ENCODE measurements around the gene NLGN1. TPM values are rescaled to one million over a fixed set of nuclear protein-coding genes. Genes with fewer than 3 reads are reported as not detected.

Gene NLGN1
- total and polyA plus RNA-seq, 12 donors, result 0.13 to 3.7 (median 0.84) TPM

DNA sequence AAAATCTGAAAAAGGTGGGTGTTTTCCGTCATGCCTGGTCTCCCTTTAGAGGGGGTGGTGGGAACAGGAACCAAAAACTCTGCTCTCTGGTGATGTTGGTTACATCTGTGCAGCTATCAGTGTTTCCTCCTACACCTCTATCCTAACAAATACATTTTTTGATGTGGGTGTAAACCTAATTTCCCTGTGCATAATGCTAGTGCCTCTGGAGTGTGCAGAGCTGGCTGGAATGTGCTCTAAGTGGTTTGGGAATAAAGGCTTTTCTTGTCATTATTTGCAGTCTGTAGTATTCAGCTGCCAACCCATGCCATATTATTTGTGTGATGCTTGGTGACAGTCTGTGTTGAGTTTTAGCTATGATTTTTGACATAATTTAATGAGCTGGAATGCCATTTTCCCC, 547.6 kb downstream of the NLGN1 start:
- Histone ChIP-seq H3K27ac (no peak overlapping the region), H3K4me1 (replicated peaks in 1 of 2) (no peaks in the 10 kb centered on the region), H3K9me3 (replicated peaks in 1 of 3) (no peaks in the 10 kb centered on the region), H3K36me3 (replicated peaks in 1 of 2) (no peaks in the 10 kb centered on the region), H3K27me3 (no peaks in the 10 kb centered on the region), H3K4me3 (no peak overlapping the region)
- intact Hi-C loops (cut with DNase I), result no loop called here
- DNase-seq, result no peak
- 71 to 81% (median 75%) methylated on average over 1 of the region's 1 CpG for WGBS, 4 donors
- TF ChIP-seq, protein P1, sequence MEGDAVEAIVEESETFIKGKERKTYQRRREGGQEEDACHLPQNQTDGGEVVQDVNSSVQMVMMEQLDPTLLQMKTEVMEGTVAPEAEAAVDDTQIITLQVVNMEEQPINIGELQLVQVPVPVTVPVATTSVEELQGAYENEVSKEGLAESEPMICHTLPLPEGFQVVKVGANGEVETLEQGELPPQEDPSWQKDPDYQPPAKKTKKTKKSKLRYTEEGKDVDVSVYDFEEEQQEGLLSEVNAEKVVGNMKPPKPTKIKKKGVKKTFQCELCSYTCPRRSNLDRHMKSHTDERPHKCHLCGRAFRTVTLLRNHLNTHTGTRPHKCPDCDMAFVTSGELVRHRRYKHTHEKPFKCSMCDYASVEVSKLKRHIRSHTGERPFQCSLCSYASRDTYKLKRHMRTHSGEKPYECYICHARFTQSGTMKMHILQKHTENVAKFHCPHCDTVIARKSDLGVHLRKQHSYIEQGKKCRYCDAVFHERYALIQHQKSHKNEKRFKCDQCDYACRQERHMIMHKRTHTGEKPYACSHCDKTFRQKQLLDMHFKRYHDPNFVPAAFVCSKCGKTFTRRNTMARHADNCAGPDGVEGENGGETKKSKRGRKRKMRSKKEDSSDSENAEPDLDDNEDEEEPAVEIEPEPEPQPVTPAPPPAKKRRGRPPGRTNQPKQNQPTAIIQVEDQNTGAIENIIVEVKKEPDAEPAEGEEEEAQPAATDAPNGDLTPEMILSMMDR (IDR thresholded peaks at IDR 0.05), result no peak
- TF ChIP-seq POLR2A (IDR thresholded peaks at IDR 0.05), result no peak

GRCh38 chr3:173945806-173946205, 548.3 kb downstream of the NLGN1 start:
- WGBS, 4 donors, result 62 to 72% (median 65%) methylated on average over 1 of the region's 1 CpG
- TF ChIP-seq, protein P1 (IDR thresholded peaks at IDR 0.05), result no peak
- TF ChIP-seq POLR2A (IDR thresholded peaks at IDR 0.05), result no peak
- no peak for DNase-seq

GRCh38 chr3:173954647-173955046, 557.1 kb downstream of the NLGN1 start:
- H3K4me3 ChIP-seq, result no peak overlapping the region

More at GRCh38 chr3:173945806-173946205, 548.3 kb downstream of the NLGN1 start:
- Histone ChIP-seq H3K27ac (no peak overlapping the region), H3K4me1 (replicated peaks in 1 of 2) (no peaks in the 10 kb centered on the region), H3K27me3 (no peaks in the 10 kb centered on the region), H3K9me3 (replicated peaks in 1 of 3) (no peaks in the 10 kb centered on the region), H3K4me3 (no peak overlapping the region), H3K36me3 (replicated peaks in 1 of 2) (no peaks in the 10 kb centered on the region)
- intact Hi-C loops (cut with DNase I), result no loop called here

DNA sequence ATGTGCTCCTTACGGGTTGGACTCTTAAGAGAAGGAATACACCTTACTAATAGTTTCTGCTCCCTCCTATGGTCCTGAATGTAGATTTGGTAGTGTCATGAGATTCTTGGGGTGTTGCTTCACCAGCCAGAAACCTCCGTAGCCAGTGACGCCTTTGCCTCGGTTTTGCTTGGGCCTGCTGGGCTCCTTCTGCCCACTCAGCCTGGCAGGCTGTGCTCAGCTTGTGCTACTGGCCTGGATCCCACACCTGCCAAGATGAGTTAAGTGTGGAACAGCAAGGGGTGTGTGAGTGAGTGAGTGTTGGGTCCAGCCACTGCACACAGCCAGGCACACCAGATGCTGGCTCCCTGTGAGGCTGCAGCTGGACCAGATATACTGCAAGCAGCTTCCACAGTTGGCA, 560.1 kb downstream of the NLGN1 start:
- Histone ChIP-seq H3K36me3 (replicated peaks in 1 of 2) (no peaks in the 10 kb centered on the region), H3K27me3 (no peaks in the 10 kb centered on the region), H3K9me3 (replicated peaks in 1 of 3) (no peaks in the 10 kb centered on the region), H3K27ac (no peak overlapping the region), H3K4me3 (no peak overlapping the region), H3K4me1 (replicated peaks in 1 of 2) (no peaks in the 10 kb centered on the region)
- WGBS, 4 donors, result 85 to 97% (median 92%) methylated on average over 4 of the region's 4 CpGs
- TF ChIP-seq, protein P1 (IDR thresholded peaks at IDR 0.05), result no peak
- no peak for TF ChIP-seq POLR2A (IDR thresholded peaks at IDR 0.05)
- intact Hi-C loops (cut with DNase I), result no loop called here
- no peak for DNase-seq

More at GRCh38 chr3:173954647-173955046, 557.1 kb downstream of the NLGN1 start:
- Histone ChIP-seq H3K36me3 (replicated peaks in 1 of 2) (no peaks in the 10 kb centered on the region), H3K9me3 (replicated peaks in 1 of 3) (no peaks in the 10 kb centered on the region), H3K27ac (no peak overlapping the region), H3K27me3 (no peaks in the 10 kb centered on the region), H3K4me1 (replicated peaks in 1 of 2) (no peaks in the 10 kb centered on the region)
- no peak for DNase-seq
- 72 to 89% (median 84%) methylated on average over 2 of the region's 2 CpGs for WGBS, 4 donors
- no peak for TF ChIP-seq POLR2A (IDR thresholded peaks at IDR 0.05)
- TF ChIP-seq, protein P1 (IDR thresholded peaks at IDR 0.05), result no peak
- intact Hi-C loops (cut with DNase I), result no loop called here
